Measurements from ENCODE around the gene ELOF1.
"Not testable (repeated sequence)": the region's sequence is repeated elsewhere in the genome, so short reads cannot be mapped to it uniquely, and the experiment has no call there.

ELOF1 gene

GRCh38 chr19:11558881-11559828 is at the start of gene ELOF1:
Gene ELOF1 (minus strand): TSS chr19:11559230. CDS start chr19:11554347, 4,883 bp downstream.
- peak within 1 kb of the TSS; percentile 64 to 95 for H3K4me3 ChIP-seq
- H3K27ac ChIP-seq, result peak within 1 kb of the TSS; percentile 70 to 85
- DNase-seq, result peak; percentile 98 to 99
- intact Hi-C loops (cut with DNase I; ENCODE audit: low total_unique reads), result no loop called here
- peak in 1 of 2 experiments; percentile 22 for TF ChIP-seq CTCF (IDR thresholded peaks at IDR 0.05)
- no peaks in the 10 kb centered on the region for H3K27me3 ChIP-seq
- no peaks in the 10 kb centered on the region for H3K9me3 ChIP-seq
- H3K4me1 ChIP-seq, result peaks cover 5 to 41% (median 30%) of the 10 kb centered on the region in 4 donors
- H3K36me3 ChIP-seq, result peaks cover 3 to 23% (median 6%) of the 10 kb centered on the region in 3 donors

DNA sequence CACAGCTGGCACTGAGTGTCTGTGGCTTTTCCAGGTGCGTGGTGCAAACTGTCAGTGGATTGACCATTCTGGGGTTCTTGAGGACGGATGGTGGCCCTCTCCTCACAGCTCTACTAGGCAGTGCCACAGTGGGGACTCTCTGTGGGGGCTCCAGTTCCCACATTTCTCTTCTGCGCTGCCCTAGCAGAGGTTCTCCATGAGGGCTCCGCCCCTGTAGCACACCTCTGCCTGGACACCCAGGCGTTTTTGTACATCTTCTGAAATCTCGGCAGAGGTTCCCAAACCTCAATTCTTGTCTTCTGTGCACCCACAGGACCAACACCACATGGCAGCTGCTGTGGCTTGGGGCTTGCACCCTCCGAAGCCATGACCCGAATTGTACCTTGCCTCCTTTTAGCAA is 47.5 kb upstream of the ELOF1 start:
- H3K4me3 ChIP-seq, result no peak overlapping the region
- no peaks in the 10 kb centered on the region for H3K27me3 ChIP-seq
- intact Hi-C loops (cut with DNase I; ENCODE audit: low total_unique reads), result no loop called here
- no peak overlapping the region for H3K27ac ChIP-seq
- no peak for TF ChIP-seq CTCF (IDR thresholded peaks at IDR 0.05)
- H3K4me1 ChIP-seq, result no peaks in the 10 kb centered on the region
- no peaks in the 10 kb centered on the region for H3K9me3 ChIP-seq
- no peak for DNase-seq
- H3K36me3 ChIP-seq, result peaks cover 0 to 28% (median 14%) of the 10 kb centered on the region in 3 donors

- H3K36me3 ChIP-seq; intact Hi-C loops (cut with DNase I; ENCODE audit: low total_unique reads); H3K27ac ChIP-seq; H3K27me3 ChIP-seq; H3K4me3 ChIP-seq; H3K9me3 ChIP-seq; DNase-seq: not testable (repeated sequence)
- peaks cover 0 to 31% (median 11%) of the 10 kb centered on the region in 4 donors for H3K4me1 ChIP-seq
These were observed 40.7 kb upstream of the ELOF1 start for GRCh38 chr19:11599704-11600103.

DNA sequence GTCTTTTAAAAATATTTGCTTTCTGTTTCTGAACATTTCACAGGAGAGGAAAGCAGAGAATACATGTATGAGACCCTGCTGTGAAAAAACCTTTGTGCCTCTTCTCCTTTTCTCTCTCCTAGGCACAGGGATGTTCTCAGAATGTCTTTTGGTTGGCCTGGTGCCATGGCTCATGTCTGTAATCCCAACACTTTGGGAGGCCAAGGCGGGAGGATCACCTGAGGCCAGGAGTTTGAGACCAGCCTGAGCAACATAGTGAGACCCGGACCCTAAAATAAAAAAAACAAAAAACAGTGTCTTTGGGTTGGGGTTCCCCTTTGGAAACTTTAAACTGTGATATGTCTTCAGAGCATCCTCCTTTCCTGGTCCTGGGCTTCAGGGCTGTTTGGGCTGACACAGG is 39.7 kb upstream of the ELOF1 start:
- H3K36me3 ChIP-seq, result no peaks in the 10 kb centered on the region
- no peak for DNase-seq
- peak overlapping the region in 1 of 2 donors; percentile 98 for H3K4me3 ChIP-seq
- no peaks in the 10 kb centered on the region for H3K27me3 ChIP-seq
- peaks cover 0 to 31% (median 11%) of the 10 kb centered on the region in 4 donors for H3K4me1 ChIP-seq
- intact Hi-C loops (cut with DNase I; ENCODE audit: low total_unique reads), result no loop called here
- no peak overlapping the region for H3K27ac ChIP-seq
- no peak for TF ChIP-seq CTCF (IDR thresholded peaks at IDR 0.05)
- no peaks in the 10 kb centered on the region for H3K9me3 ChIP-seq

DNA sequence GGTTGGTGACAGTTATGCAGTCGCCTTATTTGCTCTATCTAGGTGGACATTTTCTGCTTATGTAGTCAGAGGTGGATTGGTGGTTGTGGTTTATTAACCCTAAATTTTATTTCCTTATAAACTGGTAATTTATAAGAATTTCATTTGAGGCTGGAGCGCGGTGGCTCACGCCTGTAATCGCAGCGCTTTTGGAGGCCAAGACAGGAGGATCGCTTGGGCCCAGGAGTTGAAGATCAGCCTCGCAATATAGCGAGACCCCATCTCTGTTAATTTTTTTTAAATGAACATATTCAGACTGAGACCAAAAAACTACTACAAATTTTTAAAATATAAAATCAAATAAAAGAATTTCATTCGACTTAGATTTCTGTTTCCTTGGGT is 39.1 kb upstream of the ELOF1 start:
- Histone ChIP-seq H3K36me3 (no peaks in the 10 kb centered on the region), H3K27ac (peak overlapping the region; percentile 92 to 95), H3K27me3 (no peaks in the 10 kb centered on the region), H3K9me3 (no peaks in the 10 kb centered on the region), H3K4me3 (peak overlapping the region; percentile 86 to 98), H3K4me1 (peaks cover 0 to 31% (median 11%) of the 10 kb centered on the region in 4 donors)
- DNase-seq, result no peak
- no peak for TF ChIP-seq CTCF (IDR thresholded peaks at IDR 0.05)
- intact Hi-C loops (cut with DNase I; ENCODE audit: low total_unique reads), result no loop called here
